HG03066 (cell line): ENCODE results near the gene HDX.
A peak's percentile ranks its signal among the peaks of the same experiment; 100 is the strongest.
"Not testable (repeated sequence)": the region's sequence is repeated elsewhere in the genome, so short reads cannot be mapped to it uniquely, and the experiment has no call there.

Experiments
- ATAC-seq: cut with Tn5 transposase; IDR thresholded peaks from one replicate; pipeline ENCODE4 v1.9.1; 2021; ENCODE audit warnings: low read depth; ENCODE audit not compliant: unreplicated experiment

The HDX gene

GRCh38 chrX:84340968-84341367 is 161.3 kb downstream of the HDX start:
- no peak for ATAC-seq

- peak; percentile 88 for ATAC-seq
Observed at GRCh38 chrX:84339507-84340364, 162.5 kb downstream of the HDX start.

- no peak for ATAC-seq
Observed at GRCh38 chrX:84336646-84337045, 165.6 kb downstream of the HDX start.

- ATAC-seq = no peak
Observed at GRCh38 chrX:84335121-84335520, 167.1 kb downstream of the HDX start.

- ATAC-seq = no peak
Observed at GRCh38 chrX:84322083-84322827, 180.0 kb downstream of the HDX start.

- ATAC-seq = no peak
Observed at GRCh38 chrX:84320614-84321013, 181.6 kb downstream of the HDX start.

- ATAC-seq = no peak
Observed at GRCh38 chrX:84320023-84320422, 182.2 kb downstream of the HDX start.

GRCh38 chrX:84318661-84319060 is 183.6 kb downstream of the HDX start:
- ATAC-seq = no peak

GRCh38 chrX:84315946-84316345 is 186.3 kb downstream of the HDX start:
- ATAC-seq = not testable (repeated sequence)
